Measurements from ENCODE around the gene POLRMT.

POLRMT gene

GRCh38 chr19:662962-663681 lies 29.8 kb upstream of the POLRMT start, which contains the start of gene RNF126:
Gene RNF126, minus strand, starts transcription at chr19:663214. Its CDS starts 93 bp downstream, at chr19:663121.
- DNase-seq = peak; percentile 95
- ATAC-seq = peak; percentile 50

- DNase-seq (peak; percentile 78), ATAC-seq (peak; percentile 16)
Measured at GRCh38 chr19:662207-662961, 29.0 kb upstream of the POLRMT start.

- peak; percentile 74 for DNase-seq
Measured at GRCh38 chr19:661427-662196, 28.3 kb upstream of the POLRMT start.

GRCh38 chr19:660793-661426 lies 27.6 kb upstream of the POLRMT start:
- no peak for DNase-seq

More at GRCh38 chr19:661427-662196, 28.3 kb upstream of the POLRMT start:
- peak; percentile 48 for ATAC-seq

GRCh38 chr19:658916-659839 lies 25.8 kb upstream of the POLRMT start:
- no peak for ATAC-seq
- peak; percentile 30 for DNase-seq

More at GRCh38 chr19:660793-661426, 27.6 kb upstream of the POLRMT start:
- ATAC-seq = no peak

- ATAC-seq (no peak), DNase-seq (no peak)
Measured at GRCh38 chr19:658059-658839, 24.9 kb upstream of the POLRMT start.

GRCh38 chr19:657611-658010 lies 24.3 kb upstream of the POLRMT start:
- no peak for ATAC-seq
- DNase-seq = no peak

GRCh38 chr19:656751-657559 lies 23.6 kb upstream of the POLRMT start:
- DNase-seq = no peak
- no peak for ATAC-seq

GRCh38 chr19:655691-656090 lies 22.4 kb upstream of the POLRMT start:
- ATAC-seq (no peak), DNase-seq (no peak)

- DNase-seq (no peak), ATAC-seq (no peak)
Measured at GRCh38 chr19:653425-653824, 20.1 kb upstream of the POLRMT start.

GRCh38 chr19:652467-653389 lies 19.4 kb upstream of the POLRMT start:
- no peak for DNase-seq
- ATAC-seq = no peak

- DNase-seq = no peak
- no peak for ATAC-seq
Measured at GRCh38 chr19:651991-652390, 18.7 kb upstream of the POLRMT start.

GRCh38 chr19:651114-651818 lies 17.9 kb upstream of the POLRMT start:
- no peak for ATAC-seq
- DNase-seq = no peak

GRCh38 chr19:650121-650520 lies 16.8 kb upstream of the POLRMT start:
- ATAC-seq = no peak
- DNase-seq = no peak

- no peak for ATAC-seq
- no peak for DNase-seq
Measured at GRCh38 chr19:648904-649801, 15.8 kb upstream of the POLRMT start.

GRCh38 chr19:648305-648704 lies 15.0 kb upstream of the POLRMT start:
- ATAC-seq = no peak

More at GRCh38 chr19:648305-648704, 15.0 kb upstream of the POLRMT start:
- no peak for DNase-seq

Data from stimulated activated naive CD8-positive, alpha-beta T cell treated with anti-CD3 and anti-CD28 coated beads, Interleukin-15, Interleukin-2, amounts not matched to agents 100 U/mL and 50 U/mL, for 24 hours (primary cell).